HUES64 (cell line): ENCODE results near the gene MBNL2.
A peak's percentile ranks its signal among the peaks of the same experiment; 100 is the strongest.

Experiments used
- H3K27ac ChIP-seq: 2 replicates; pipeline ENCODE4 v1.7.0; 2013; ENCODE audit warnings: low read depth, low read length, inconsistent platforms
- H3K27me3 ChIP-seq: 2 replicates; pipeline ENCODE4 v1.6.1; 2013; ENCODE audit warnings: mild to moderate bottlenecking, low read length; ENCODE audit not compliant: insufficient read depth
- H3K36me3 ChIP-seq: 2 replicates; pipeline ENCODE4 v1.6.1; 2013; ENCODE audit warnings: mild to moderate bottlenecking, low read length; ENCODE audit not compliant: insufficient read depth
- H3K4me1 ChIP-seq: 2 replicates; pipeline ENCODE4 v1.6.1; 2013; ENCODE audit warnings: mild to moderate bottlenecking, low read length, moderate library complexity; ENCODE audit not compliant: insufficient read depth
- H3K4me3 ChIP-seq: 2 replicates; pipeline ENCODE4 v1.5.1; 2013; ENCODE audit warnings: mild to moderate bottlenecking, low read length, moderate library complexity
- H3K9ac ChIP-seq: 2 replicates; pipeline ENCODE4 v1.6.1; 2013; ENCODE audit warnings: mild to moderate bottlenecking, low read depth, low read length
- H3K9me3 ChIP-seq: 2 replicates; pipeline ENCODE4 v1.6.1; 2013; ENCODE audit warnings: low read depth, low read length; ENCODE audit not compliant: insufficient read depth
- WGBS: fragments of 150-250, 120-280 bp; methylation state at CpG from one replicate; pipeline ENCODE4 v1.1.7; 2013; ENCODE audit warnings: missing lambda C conversion rate; 5-methylcytosine and 5-hydroxymethylcytosine counted together

The MBNL2 gene

GRCh38 chr13:97211300-97211699, 10.8 kb upstream of the MBNL2 start:
- H3K4me1 ChIP-seq = no peaks in the 10 kb centered on the region
- H3K36me3 ChIP-seq = no peaks in the 10 kb centered on the region

GRCh38 chr13:97212004-97212403, 10.1 kb upstream of the MBNL2 start:
- no peaks in the 10 kb centered on the region for H3K9me3 ChIP-seq
- no peak overlapping the region for H3K4me3 ChIP-seq
- no peaks in the 10 kb centered on the region for H3K36me3 ChIP-seq
- no peak overlapping the region for H3K9ac ChIP-seq
- H3K27me3 ChIP-seq = peaks cover 25% of the 10 kb centered on the region
- 84% methylated on average over 4 of the region's 4 CpGs for WGBS
- no peaks in the 10 kb centered on the region for H3K4me1 ChIP-seq
- H3K27ac ChIP-seq = no peak overlapping the region

More at GRCh38 chr13:97211300-97211699, 10.8 kb upstream of the MBNL2 start:
- peaks cover 21% of the 10 kb centered on the region for H3K27me3 ChIP-seq
- H3K27ac ChIP-seq = no peak overlapping the region
- H3K9me3 ChIP-seq = no peaks in the 10 kb centered on the region
- 87% methylated on average over 1 of the region's 1 CpG for WGBS
- H3K9ac ChIP-seq = no peak overlapping the region
- no peak overlapping the region for H3K4me3 ChIP-seq

GRCh38 chr13:97212601-97213040, 9.5 kb upstream of the MBNL2 start:
- Histone ChIP-seq H3K9ac (no peak overlapping the region), H3K27me3 (peaks cover 31% of the 10 kb centered on the region), H3K9me3 (no peaks in the 10 kb centered on the region), H3K4me3 (no peak overlapping the region), H3K36me3 (no peaks in the 10 kb centered on the region), H3K27ac (no peak overlapping the region), H3K4me1 (no peaks in the 10 kb centered on the region)
- WGBS = 69% methylated on average over 4 of the region's 4 CpGs

GRCh38 chr13:97214921-97215320, 7.2 kb upstream of the MBNL2 start:
- H3K36me3 ChIP-seq = no peaks in the 10 kb centered on the region
- H3K4me1 ChIP-seq = no peaks in the 10 kb centered on the region
- peaks cover 50% of the 10 kb centered on the region for H3K27me3 ChIP-seq
- H3K9ac ChIP-seq = no peak overlapping the region
- 91% methylated on average over 3 of the region's 3 CpGs for WGBS
- H3K9me3 ChIP-seq = no peaks in the 10 kb centered on the region
- H3K4me3 ChIP-seq = no peak overlapping the region
- no peak overlapping the region for H3K27ac ChIP-seq

- no peak overlapping the region for H3K27ac ChIP-seq
- H3K9me3 ChIP-seq = no peaks in the 10 kb centered on the region
- H3K27me3 ChIP-seq = peaks cover 54% of the 10 kb centered on the region
- no peak overlapping the region for H3K9ac ChIP-seq
- H3K4me1 ChIP-seq = no peaks in the 10 kb centered on the region
- no peaks in the 10 kb centered on the region for H3K36me3 ChIP-seq
- no peak overlapping the region for H3K4me3 ChIP-seq
- WGBS = 91% methylated on average over 1 of the region's 2 CpGs
Observed at GRCh38 chr13:97215325-97215724, 6.8 kb upstream of the MBNL2 start.

- Histone ChIP-seq H3K4me3 (no peak overlapping the region), H3K36me3 (no peaks in the 10 kb centered on the region), H3K27ac (no peak overlapping the region), H3K9ac (no peak overlapping the region), H3K9me3 (no peaks in the 10 kb centered on the region), H3K27me3 (peaks cover 82% of the 10 kb centered on the region), H3K4me1 (peaks cover 20% of the 10 kb centered on the region)
- 87% methylated on average over 2 of the region's 2 CpGs for WGBS
Observed at GRCh38 chr13:97219226-97219625, 2.9 kb upstream of the MBNL2 start.

GRCh38 chr13:97220151-97220900, 1.8 kb upstream of the MBNL2 start:
- Histone ChIP-seq H3K9ac (no peak overlapping the region), H3K4me1 (peaks cover 25% of the 10 kb centered on the region), H3K36me3 (no peaks in the 10 kb centered on the region), H3K9me3 (no peaks in the 10 kb centered on the region), H3K4me3 (no peak overlapping the region), H3K27me3 (peaks cover 84% of the 10 kb centered on the region), H3K27ac (no peak overlapping the region)
- 82% methylated on average over 3 of the region's 3 CpGs for WGBS

- no peaks in the 10 kb centered on the region for H3K9me3 ChIP-seq
- H3K36me3 ChIP-seq = no peaks in the 10 kb centered on the region
- no peak overlapping the region for H3K4me3 ChIP-seq
- no peak overlapping the region for H3K9ac ChIP-seq
- 93% methylated on average over 2 of the region's 2 CpGs for WGBS
- H3K27ac ChIP-seq = no peak overlapping the region
- peaks cover 91% of the 10 kb centered on the region for H3K27me3 ChIP-seq
- H3K4me1 ChIP-seq = peaks cover 25% of the 10 kb centered on the region
Observed at GRCh38 chr13:97221046-97221445, 1.1 kb upstream of the MBNL2 start.

GRCh38 chr13:97221466-97221865, 667 bp upstream of the MBNL2 start:
- Histone ChIP-seq H3K9ac (no peak overlapping the region), H3K27ac (no peak overlapping the region), H3K27me3 (peaks cover 92% of the 10 kb centered on the region), H3K9me3 (no peaks in the 10 kb centered on the region), H3K36me3 (no peaks in the 10 kb centered on the region), H3K4me1 (peaks cover 25% of the 10 kb centered on the region), H3K4me3 (no peak overlapping the region)
- 93% methylated on average over 6 of the region's 6 CpGs for WGBS

- no peak overlapping the region; the same call in 1 of the 2 replicates for H3K27ac ChIP-seq
- peak overlapping the region; percentile 64 for H3K4me3 ChIP-seq
- H3K27me3 ChIP-seq = peaks cover 96% of the 10 kb centered on the region
- WGBS = 71% methylated on average over 5 of the region's 6 CpGs
- peaks cover 25% of the 10 kb centered on the region for H3K4me1 ChIP-seq
- H3K9ac ChIP-seq = peak overlapping the region; percentile 54; the same call in 1 of the 2 replicates
- no peaks in the 10 kb centered on the region for H3K9me3 ChIP-seq
- H3K36me3 ChIP-seq = no peaks in the 10 kb centered on the region
Observed at GRCh38 chr13:97223037-97223710, 1.0 kb downstream of the MBNL2 start.

- 34% methylated on average over 9 of the region's 11 CpGs for WGBS
- peak overlapping the region; percentile 54; the same call in 1 of the 2 replicates for H3K9ac ChIP-seq
- peaks cover 98% of the 10 kb centered on the region for H3K27me3 ChIP-seq
- H3K4me3 ChIP-seq = peak overlapping the region; percentile 64
- H3K4me1 ChIP-seq = peaks cover 25% of the 10 kb centered on the region
- no peaks in the 10 kb centered on the region for H3K9me3 ChIP-seq
- H3K36me3 ChIP-seq = no peaks in the 10 kb centered on the region
- 0 out of 2 replicates have a peak overlapping the region, but pooled peaks have one; percentile 12 for H3K27ac ChIP-seq
Observed at GRCh38 chr13:97223711-97224541, 1.8 kb downstream of the MBNL2 start.
